Measurements from ENCODE around the gene GBX1.

Gene GBX1

GRCh38 chr7:151173386-151174245, 6.1 kb upstream of the GBX1 start:
- no peak for DNase-seq (ENCODE audit: low spot score)

DNA sequence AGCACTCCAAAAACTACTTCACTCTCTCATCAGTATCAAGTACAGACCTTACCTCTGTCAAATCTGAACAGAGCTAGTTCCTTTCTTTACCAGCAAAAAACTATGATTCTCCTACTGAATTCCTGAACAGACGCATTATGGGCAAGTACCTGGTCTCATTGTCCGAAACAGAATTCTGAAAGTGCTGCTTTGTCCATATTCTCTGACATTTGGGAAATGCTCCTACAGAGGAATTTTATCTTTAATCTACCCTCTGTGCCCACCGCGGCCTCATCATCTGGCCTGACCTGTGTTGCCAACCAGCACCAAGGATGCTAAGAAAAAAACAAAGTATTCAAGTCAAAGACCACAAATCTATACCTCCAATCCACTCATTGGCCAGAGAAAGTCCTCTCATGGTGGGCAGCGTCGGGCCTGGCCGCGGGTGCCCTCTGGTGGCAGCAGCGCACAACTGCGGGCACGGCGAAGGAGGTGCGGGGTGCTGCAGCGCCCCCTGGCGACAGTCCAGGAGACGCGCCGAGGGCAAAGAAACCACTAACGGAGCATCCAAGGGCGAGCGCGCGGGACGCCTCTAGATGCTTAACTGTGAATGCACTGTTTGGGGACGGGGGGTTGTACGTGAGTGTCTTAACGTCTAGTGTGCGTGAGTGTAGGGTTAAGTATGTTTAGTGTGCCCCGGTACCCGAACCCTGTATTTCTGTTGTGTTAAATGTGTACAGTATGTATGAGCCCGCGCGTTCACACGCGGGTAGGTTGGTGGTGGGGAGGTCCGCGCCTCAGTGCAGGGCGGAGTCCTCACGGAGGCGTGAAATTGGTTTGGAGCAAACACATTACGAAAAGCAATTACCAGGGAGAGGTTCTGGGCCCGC, 5.0 kb upstream of the GBX1 start:
- peak; percentile 73 for DNase-seq (ENCODE audit: low spot score)

GRCh38 chr7:151168787-151169162, 1.3 kb upstream of the GBX1 start:
- no peak for DNase-seq (ENCODE audit: low spot score)

GRCh38 chr7:151168003-151168786, 701 bp upstream of the GBX1 start:
- DNase-seq (ENCODE audit: low spot score): peak; percentile 51

DNA sequence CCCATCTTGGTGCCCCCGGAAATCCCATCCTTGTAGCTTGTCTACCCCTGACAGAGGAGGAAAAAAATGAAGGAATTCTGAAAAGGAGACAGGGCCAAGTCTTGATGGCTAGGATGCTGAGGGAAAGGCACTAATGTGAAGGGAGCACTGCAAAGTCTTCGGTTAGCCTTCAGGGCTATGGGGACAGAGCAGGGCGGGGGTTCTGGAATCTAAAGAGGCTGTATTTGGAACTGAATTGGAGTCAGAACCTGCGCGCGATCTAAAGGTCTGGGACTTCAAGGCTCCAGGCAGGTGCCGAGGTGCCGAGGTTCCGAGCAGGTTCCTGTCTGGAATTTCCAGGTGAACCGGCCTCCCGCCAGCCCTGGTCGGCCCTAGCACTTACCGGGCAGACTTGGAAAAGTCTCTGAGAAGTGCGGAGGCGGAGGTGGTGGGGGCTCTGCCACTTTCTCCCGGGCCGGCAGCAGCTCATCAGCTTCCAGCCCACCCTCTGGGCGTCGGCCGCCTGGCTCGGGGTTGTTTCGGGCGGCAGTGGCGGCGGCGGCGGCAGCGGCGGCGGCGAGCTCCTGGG, 781 bp downstream of the GBX1 start:
- no peak for DNase-seq (ENCODE audit: low spot score)

- DNase-seq (ENCODE audit: low spot score): no peak
These were observed 5.7 kb downstream of the GBX1 start for GRCh38 chr7:151161757-151162156.

DNA sequence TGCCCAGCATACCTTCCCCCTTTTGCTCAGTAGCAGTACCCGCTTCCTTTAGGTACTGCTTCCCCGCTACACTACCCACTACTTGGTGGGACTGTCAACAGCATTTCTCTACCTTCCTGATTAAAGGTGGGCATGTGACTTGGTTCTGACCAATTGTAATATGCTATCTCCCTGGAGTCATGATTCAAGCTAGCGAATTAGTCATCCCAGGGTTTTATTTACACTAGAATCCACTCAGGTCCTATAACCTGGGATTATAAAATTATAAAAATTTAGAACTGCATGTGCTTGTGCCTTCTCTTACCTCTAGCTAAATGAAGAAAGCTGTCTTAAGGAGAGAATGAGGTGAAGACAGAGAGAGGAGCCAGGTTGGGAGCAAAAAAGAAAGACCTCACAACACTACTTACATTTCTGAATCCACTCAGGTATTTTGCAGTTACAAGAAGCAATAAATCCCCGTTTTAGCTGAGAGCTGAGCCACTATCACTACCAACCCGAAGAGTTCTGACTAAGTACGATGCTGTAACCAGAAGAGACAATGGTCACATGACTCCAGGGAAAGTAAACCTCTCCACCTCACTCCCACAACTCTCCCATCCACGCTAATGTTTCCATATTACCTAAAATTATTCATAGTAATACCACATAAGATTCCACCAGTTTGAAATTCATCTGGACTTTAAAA, 9.7 kb downstream of the GBX1 start:
- DNase-seq (ENCODE audit: low spot score): no peak

DNA sequence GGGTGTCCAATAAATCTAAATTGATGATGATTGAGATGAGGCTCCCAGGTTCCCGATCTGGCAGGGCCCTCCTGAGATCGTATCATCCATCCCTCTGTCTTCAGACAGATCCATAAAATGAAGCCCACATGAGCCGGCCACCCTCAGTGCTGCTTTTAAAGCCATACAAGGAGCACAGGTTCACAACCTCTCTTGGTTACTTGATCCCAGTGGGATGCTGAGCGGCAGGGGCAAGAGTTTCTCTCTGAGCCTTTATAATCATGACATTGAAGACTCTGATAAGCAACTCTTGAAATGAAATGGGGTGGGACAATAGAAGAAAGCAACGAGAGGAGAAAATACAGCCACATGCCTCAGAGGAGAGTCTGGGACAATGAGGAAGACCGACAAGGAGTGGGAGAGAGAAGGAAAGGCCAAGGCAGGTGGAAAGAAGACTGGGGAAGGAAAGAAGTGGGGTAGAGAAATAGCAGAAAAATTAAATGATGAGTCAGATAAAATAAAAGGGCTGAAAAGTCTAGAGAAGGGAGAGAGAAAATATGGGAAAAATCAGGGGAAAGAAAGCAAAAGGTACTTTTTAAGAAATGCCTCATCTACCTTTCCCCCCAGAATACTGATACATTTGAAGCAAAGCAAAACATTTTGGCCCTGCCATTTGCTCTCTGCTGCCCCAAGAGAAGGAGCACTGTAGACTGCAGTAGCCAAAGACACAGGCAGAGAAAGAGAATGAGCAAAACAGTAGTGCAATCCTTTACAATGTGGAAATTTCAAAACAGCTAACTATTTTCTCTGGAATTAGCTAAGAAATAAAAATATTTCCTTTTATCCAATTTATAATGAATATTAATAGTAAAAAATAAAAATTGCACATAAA, 14.6 kb downstream of the GBX1 start:
- no peak for DNase-seq (ENCODE audit: low spot score)

DNA sequence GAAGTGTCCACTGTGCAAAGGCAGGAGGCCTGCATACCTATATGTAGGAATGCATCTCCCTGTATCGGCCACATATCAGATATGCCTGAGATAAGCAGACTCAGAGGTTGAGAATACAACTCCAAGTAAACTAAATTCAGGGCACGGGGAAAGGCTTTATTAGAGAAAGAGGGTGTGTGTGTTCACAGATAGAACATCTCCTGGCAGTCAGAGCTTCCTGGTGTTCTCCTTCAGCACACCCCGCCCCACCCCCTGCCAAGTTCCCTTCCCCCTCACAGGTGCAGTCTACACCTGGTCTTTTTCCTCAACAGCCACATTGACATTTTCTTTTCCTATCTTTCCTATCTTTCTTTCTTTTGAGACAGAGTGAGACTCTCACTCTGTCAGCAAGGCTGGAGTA, 17.1 kb downstream of the GBX1 start:
- no peak for DNase-seq (ENCODE audit: low spot score)

GRCh38 chr7:151148319-151149259, 18.9 kb downstream of the GBX1 start:
- DNase-seq (ENCODE audit: low spot score): no peak

- DNase-seq (ENCODE audit: low spot score): no peak
These were observed 20.7 kb downstream of the GBX1 start for GRCh38 chr7:151146761-151147160.

DNA sequence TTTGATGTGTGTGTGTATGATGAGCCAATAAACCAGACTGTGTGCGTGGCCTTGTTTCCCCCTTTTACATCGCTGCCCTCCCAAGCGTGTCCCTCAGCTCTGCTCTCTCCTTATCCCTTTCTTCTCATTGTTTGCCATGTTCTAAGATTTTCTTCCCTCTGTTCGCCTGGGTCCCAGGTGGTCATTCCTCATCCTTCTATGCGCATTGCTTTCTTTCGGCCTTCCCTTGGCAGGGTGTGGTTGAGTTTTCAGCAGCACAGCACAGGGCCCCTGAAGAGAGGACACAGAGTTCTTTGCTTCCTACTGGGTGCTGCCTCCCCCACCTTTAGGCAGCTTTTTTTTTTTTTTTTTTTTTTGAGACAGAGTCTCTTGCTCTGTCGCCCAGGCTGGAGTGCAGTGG, 23.1 kb downstream of the GBX1 start:
- no peak for DNase-seq (ENCODE audit: low spot score)

GRCh38 chr7:151143261-151144015, 24.1 kb downstream of the GBX1 start:
- DNase-seq (ENCODE audit: low spot score): no peak

- DNase-seq (ENCODE audit: low spot score): no peak
These were observed 24.8 kb downstream of the GBX1 start for GRCh38 chr7:151142686-151143040.

- no peak for DNase-seq (ENCODE audit: low spot score)
These were observed 25.4 kb downstream of the GBX1 start for GRCh38 chr7:151141855-151142685.

GRCh38 chr7:151141311-151141854, 26.1 kb downstream of the GBX1 start:
- DNase-seq (ENCODE audit: low spot score): no peak

- DNase-seq (ENCODE audit: low spot score): no peak
These were observed 26.7 kb downstream of the GBX1 start for GRCh38 chr7:151140826-151141225.
